IPS-18a (cell line): ENCODE measurements around the gene RILP.
A peak's percentile ranks its signal among the peaks of the same experiment; 100 is the strongest.

Experiments
- H3K27ac ChIP-seq: one replicate; pipeline ENCODE4 v1.5.1; 2013; ENCODE audit warnings: low read length
- H3K27me3 ChIP-seq: one replicate; pipeline ENCODE4 v1.6.1; 2013; ENCODE audit warnings: mild to moderate bottlenecking, low read length; ENCODE audit not compliant: control insufficient read depth, insufficient read depth
- H3K36me3 ChIP-seq: one replicate; pipeline ENCODE4 v1.6.1; 2013; ENCODE audit warnings: low read depth, low read length; ENCODE audit not compliant: control insufficient read depth
- H3K4me1 ChIP-seq: one replicate; pipeline ENCODE4 v1.6.1; 2013; ENCODE audit warnings: low read depth, low read length; ENCODE audit not compliant: control insufficient read depth
- H3K4me3 ChIP-seq: one replicate; pipeline ENCODE4 v1.5.1; 2013; ENCODE audit warnings: low read length
- H3K9ac ChIP-seq: one replicate; pipeline ENCODE4 v1.6.1; 2013; ENCODE audit warnings: mild to moderate bottlenecking, low read length, moderate library complexity
- H3K9me3 ChIP-seq: one replicate; pipeline ENCODE4 v1.6.1; 2013; ENCODE audit warnings: low read depth, low read length; ENCODE audit not compliant: control insufficient read depth

The RILP gene

GRCh38 chr17:1635675-1636465 lies 13.8 kb downstream of the RILP start:
- no peaks in the 10 kb centered on the region for H3K4me1 ChIP-seq
- peaks cover 2% of the 10 kb centered on the region for H3K27me3 ChIP-seq
- no peak overlapping the region for H3K4me3 ChIP-seq
- H3K9ac ChIP-seq = no peak overlapping the region
- no peaks in the 10 kb centered on the region for H3K9me3 ChIP-seq
- no peaks in the 10 kb centered on the region for H3K36me3 ChIP-seq
- H3K27ac ChIP-seq = no peak overlapping the region

- Histone ChIP-seq H3K4me1 (no peaks in the 10 kb centered on the region), H3K9ac (no peak overlapping the region), H3K27ac (no peak overlapping the region), H3K36me3 (no peaks in the 10 kb centered on the region), H3K27me3 (peaks cover 10% of the 10 kb centered on the region), H3K9me3 (no peaks in the 10 kb centered on the region), H3K4me3 (no peak overlapping the region)
These were observed 14.6 kb downstream of the RILP start for GRCh38 chr17:1634841-1635650.

- no peak overlapping the region for H3K27ac ChIP-seq
- H3K36me3 ChIP-seq = no peaks in the 10 kb centered on the region
- peaks cover 8% of the 10 kb centered on the region for H3K4me1 ChIP-seq
- no peaks in the 10 kb centered on the region for H3K9me3 ChIP-seq
- H3K9ac ChIP-seq = no peak overlapping the region
- no peak overlapping the region for H3K4me3 ChIP-seq
- peaks cover 24% of the 10 kb centered on the region for H3K27me3 ChIP-seq
These were observed 19.0 kb downstream of the RILP start for GRCh38 chr17:1630662-1631061.

DNA sequence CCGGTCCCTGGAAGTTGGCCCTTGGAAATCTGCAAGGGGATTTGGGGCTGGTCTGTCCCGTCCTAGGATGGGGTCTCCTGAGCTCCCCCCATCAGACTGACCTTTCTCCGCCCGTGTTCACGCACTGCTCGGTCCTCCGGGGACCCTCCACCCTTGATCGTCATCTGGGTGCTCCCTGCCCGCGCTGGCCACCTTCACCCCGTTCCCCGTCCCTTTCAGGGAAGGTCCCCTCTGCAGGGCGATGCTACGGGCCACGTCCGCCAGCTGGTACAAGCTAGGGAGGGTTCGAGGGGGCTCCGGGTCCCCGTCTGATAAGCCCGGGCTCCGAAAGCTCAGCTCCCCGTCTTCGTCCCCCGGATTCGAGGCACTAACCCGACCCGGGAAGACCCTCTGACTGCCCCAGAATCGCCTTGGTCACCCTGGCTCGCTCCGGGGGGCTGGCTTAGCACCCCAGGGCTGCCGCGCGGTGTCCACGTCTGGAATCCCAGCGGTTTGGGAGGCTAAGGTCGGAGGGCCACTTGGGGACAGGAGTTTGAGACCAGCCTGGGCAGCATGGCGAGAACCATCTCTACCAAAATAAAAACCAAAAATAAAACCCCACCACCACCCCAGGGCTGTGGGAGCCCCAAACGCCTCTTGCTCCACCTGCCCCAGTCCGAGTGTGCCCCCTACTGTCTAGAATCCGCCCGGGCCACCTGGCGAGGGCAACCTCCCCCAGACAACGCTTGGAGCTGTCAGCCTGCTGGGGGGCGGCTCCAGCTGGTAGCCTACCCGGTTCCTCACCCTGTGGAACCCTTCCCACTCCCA lies 20.0 kb downstream of the RILP start:
- Histone ChIP-seq H3K27ac (no peak overlapping the region), H3K27me3 (peaks cover 24% of the 10 kb centered on the region), H3K36me3 (no peaks in the 10 kb centered on the region), H3K9ac (peak overlapping the region; percentile 86), H3K4me3 (peak overlapping the region; percentile 75), H3K9me3 (no peaks in the 10 kb centered on the region), H3K4me1 (peaks cover 10% of the 10 kb centered on the region)

- Histone ChIP-seq H3K9ac (peak overlapping the region; percentile 86), H3K27ac (no peak overlapping the region), H3K4me1 (peaks cover 10% of the 10 kb centered on the region), H3K36me3 (no peaks in the 10 kb centered on the region), H3K27me3 (peaks cover 24% of the 10 kb centered on the region), H3K9me3 (no peaks in the 10 kb centered on the region), H3K4me3 (peak overlapping the region; percentile 75)
These were observed 20.7 kb downstream of the RILP start for GRCh38 chr17:1628856-1629503.

DNA sequence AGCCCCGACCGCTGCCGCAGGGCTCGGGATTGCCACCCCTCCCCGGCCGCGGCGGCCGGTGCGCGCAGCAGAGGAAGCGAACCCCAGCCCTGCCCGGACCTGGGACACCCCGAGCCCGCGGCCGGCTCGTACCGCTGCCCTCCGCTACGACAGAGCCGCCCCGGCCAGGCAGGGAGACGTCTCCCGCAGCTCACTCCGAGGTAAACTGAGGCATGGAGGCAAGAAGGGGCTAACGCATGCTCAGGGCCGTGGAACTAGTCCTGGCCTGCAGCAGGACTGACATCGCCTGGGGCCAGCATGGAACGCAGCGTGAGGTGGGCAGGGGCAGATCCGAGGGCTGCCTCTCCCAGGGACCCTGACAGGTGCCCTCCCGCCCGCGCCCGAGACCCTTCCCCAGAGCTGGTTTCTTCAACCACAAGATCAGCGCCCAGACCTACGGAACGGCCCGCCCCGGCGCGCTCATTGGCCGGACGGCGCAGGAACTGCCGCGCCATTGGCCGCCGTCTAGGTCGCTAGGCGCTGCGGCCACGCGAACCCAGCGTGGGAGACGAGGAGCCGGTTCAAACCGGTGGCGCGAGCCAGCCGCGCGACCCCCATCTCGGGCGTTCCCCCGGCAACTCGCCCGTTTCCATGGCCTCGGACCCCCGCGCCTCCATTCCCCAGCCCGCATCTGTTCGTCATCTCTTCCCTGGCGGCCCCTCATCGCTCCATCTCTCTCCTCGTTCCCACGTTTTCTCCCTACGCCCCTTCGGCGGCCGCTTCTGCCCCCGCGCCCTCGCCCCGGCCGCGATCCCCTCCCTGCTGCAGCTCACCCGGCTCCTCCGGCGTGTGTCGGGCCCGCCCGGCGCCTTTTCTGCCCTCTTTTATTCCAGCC lies 21.4 kb downstream of the RILP start, which contains the start of gene SLC43A2:
TSS of gene SLC43A2 (minus strand) at position 853 of the 874 bp plus-strand sequence. CDS start 960 bp downstream, outside the sequence.
- H3K9ac ChIP-seq = peak within 1 kb of the TSS; percentile 86
- H3K4me1 ChIP-seq = peaks cover 10% of the 10 kb centered on the region
- H3K4me3 ChIP-seq = peak within 1 kb of the TSS; percentile 75
- no peaks in the 10 kb centered on the region for H3K36me3 ChIP-seq
- H3K9me3 ChIP-seq = no peaks in the 10 kb centered on the region
- peaks cover 24% of the 10 kb centered on the region for H3K27me3 ChIP-seq
- no peak within 1 kb of the TSS for H3K27ac ChIP-seq

DNA sequence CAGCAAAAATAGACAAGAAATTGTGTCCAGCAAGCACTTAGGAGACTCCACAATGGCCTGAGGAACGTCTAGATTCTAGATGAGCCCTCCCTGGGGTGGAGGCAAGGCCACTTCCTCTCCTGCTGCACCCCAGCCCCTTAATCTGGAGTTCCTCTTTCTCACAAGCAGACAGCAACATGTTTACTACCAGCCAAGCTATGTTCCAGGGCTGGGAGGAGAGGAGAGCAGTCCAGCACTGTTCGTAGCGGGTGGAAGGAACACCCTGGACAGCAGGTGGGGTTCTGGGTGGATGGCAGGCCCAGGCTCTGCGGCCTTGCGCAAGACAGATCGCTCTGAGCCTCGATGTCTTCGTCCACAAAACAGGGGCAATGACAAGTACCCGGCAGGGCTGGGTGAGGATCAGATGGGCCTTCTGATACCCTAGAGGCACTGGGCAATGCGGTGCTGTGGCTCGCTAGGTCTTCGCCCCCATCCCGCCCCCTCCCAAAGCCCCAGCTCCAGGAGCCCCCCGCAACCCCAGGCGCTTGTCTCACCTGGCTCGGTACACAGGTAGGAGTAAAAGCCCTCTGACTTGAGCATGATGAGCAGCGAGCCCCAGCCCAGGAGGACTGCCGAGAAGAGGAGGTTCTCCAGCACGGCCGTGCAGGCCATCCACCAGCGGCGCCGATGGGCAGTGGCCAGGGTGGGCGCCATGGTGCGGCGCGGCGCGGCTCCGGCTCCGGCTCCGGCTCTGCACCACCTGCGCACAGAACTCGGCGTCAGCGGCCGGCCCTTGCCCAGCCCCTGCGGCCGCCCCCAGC lies 22.3 kb downstream of the RILP start:
- Histone ChIP-seq H3K4me3 (peak overlapping the region; percentile 75), H3K27ac (no peak overlapping the region), H3K9me3 (no peaks in the 10 kb centered on the region), H3K27me3 (peaks cover 24% of the 10 kb centered on the region), H3K9ac (peak overlapping the region; percentile 86), H3K4me1 (peaks cover 10% of the 10 kb centered on the region), H3K36me3 (no peaks in the 10 kb centered on the region)

- Histone ChIP-seq H3K4me1 (peaks cover 10% of the 10 kb centered on the region), H3K27ac (no peak overlapping the region), H3K27me3 (peaks cover 24% of the 10 kb centered on the region), H3K4me3 (no peak overlapping the region), H3K9ac (no peak overlapping the region), H3K36me3 (no peaks in the 10 kb centered on the region), H3K9me3 (no peaks in the 10 kb centered on the region)
These were observed 23.3 kb downstream of the RILP start for GRCh38 chr17:1626333-1626732.

DNA sequence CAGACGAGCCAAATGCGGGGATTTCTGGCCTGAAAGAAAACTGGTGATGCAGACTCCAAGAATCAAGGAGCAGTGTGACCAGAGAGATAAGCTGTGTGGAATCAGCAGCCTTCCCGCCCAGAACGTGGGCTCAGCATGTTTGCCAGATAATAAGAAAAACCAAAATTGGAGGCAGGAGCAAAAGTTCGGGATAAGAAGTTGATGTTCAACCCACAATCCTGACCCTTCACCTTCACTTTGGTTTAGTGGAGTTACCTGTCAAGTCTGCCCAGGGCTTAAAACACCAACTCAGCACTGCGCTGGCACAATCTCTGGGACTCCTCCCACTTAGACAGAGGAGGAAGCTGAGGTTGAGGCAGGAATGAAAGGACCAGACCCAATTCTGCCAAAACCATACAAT lies 24.1 kb downstream of the RILP start:
- peaks cover 20% of the 10 kb centered on the region for H3K27me3 ChIP-seq
- no peak overlapping the region for H3K4me3 ChIP-seq
- H3K9ac ChIP-seq = no peak overlapping the region
- no peaks in the 10 kb centered on the region for H3K9me3 ChIP-seq
- no peak overlapping the region for H3K27ac ChIP-seq
- H3K4me1 ChIP-seq = peaks cover 10% of the 10 kb centered on the region
- no peaks in the 10 kb centered on the region for H3K36me3 ChIP-seq

- Histone ChIP-seq H3K27ac (no peak overlapping the region), H3K4me1 (peaks cover 10% of the 10 kb centered on the region)
These were observed 24.6 kb downstream of the RILP start for GRCh38 chr17:1625053-1625452.

More at GRCh38 chr17:1625053-1625452, 24.6 kb downstream of the RILP start:
- Histone ChIP-seq H3K4me3 (no peak overlapping the region), H3K36me3 (no peaks in the 10 kb centered on the region), H3K9me3 (no peaks in the 10 kb centered on the region), H3K9ac (no peak overlapping the region), H3K27me3 (peaks cover 14% of the 10 kb centered on the region)
